CD4-positive, alpha-beta T cell treated with Interleukin-12 subunit alpha and Interleukin-12 subunit beta, for 1 hour (primary cell): Measurements from ENCODE around the gene PRR29.
"Not testable (repeated sequence)": the region's sequence is repeated elsewhere in the genome, so short reads cannot be mapped to it uniquely, and the experiment has no call there.

Experiments
- DNase-seq: peaks from one replicate; pipeline ENCODE4 v3.0.0-alpha.2; 2020

PRR29 gene

DNA sequence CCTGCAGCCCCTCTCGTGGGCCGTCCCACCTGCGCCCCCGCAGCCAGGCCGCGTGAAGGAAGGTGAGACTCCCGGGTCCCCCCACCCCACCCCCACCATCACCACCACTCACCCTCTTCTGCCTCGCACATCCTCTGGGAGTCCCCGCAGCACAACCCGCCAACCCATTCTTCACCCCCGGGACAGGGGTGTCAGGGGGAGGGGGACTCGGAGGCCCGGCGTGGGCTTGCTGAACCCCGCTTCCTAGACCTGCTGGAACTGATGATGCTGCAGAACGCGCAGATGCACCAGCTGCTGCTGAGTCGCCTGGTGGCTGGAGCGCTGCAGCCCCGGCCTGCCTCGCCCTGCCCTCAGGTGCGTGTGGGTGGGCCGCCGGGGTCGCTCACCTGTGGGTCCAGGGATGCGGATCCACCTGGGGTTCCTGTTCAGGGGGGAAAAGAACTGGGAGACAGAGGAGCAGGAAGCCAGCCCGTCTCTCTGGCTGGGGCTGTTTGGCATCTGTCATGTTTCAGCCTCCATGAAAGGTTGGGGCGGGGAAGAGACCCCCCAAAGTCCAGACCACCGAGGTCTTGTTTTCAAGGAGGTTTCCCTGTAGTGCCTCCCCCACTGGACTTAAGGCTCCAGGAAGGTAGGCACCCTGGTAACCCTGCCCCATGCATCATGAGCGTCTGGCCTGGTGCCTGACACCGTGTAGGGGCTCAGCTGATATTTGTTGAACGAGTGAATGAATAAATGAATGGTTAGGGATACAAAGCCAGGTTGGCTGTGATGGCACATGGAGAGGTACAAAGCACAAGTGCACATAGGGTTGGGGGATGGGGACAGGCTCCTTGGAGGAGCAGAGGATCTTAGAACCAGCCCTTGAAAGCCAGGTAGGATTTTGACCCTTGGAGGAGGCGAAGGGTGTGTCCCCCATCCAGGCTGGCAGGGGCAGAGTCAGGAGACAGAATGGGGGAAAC lies 849 bp downstream of the PRR29 start:
- DNase-seq: peak; percentile 48

GRCh38 chr17:63999680-64000531 lies 1.8 kb downstream of the PRR29 start:
- no peak for DNase-seq

- no peak for DNase-seq
Measured at GRCh38 chr17:64001091-64001579, 3.0 kb downstream of the PRR29 start.

- DNase-seq: no peak
Measured at GRCh38 chr17:64001763-64002529, 3.8 kb downstream of the PRR29 start.

DNA sequence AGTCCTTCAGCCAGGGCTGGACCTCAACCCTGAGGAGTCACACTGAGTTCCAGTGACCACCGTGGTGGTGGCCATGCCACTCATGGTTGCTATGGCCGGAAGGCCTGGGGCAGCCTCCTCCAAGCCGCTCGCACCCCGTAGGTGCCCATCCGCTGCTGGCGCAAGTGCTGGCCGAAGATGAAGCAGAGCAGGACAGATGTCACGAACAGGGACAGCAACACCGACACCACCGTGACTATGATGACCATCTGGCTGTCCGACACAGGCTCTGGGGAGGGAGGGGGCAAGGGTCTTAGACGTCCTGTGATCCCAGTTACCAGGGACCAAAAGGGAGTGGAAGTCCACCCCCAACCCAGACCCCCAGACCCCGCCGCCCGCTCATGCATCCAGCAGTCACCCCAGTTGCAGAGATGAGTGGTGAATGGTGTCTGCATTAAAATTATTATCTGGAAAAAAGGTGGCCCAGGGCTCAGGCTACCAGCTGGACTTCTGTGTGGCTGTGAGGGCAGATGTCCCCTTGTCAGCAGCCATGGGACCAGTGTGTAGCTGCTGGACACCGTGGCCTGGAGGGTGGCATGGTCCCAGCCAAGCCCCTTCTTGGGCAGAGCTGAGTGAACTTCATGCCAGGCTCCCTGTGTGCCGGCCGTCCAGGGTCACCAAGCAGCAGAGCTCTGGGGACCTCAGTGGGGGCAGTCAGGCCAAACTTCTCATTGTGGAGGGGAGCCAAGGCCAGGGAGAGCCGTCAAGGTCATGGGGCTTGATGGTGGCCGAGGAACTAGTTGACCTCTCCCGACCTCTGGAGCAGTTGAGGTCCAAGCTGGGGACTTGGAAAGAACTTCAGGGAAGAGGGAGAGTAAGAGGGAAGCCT lies 4.7 kb downstream of the PRR29 start:
- no peak for DNase-seq

- no peak for DNase-seq
Measured at GRCh38 chr17:64003526-64004121, 5.5 kb downstream of the PRR29 start.

GRCh38 chr17:64004218-64004770 lies 6.1 kb downstream of the PRR29 start:
- DNase-seq: no peak

GRCh38 chr17:64004903-64005733 lies 7.0 kb downstream of the PRR29 start:
- DNase-seq: no peak

DNA sequence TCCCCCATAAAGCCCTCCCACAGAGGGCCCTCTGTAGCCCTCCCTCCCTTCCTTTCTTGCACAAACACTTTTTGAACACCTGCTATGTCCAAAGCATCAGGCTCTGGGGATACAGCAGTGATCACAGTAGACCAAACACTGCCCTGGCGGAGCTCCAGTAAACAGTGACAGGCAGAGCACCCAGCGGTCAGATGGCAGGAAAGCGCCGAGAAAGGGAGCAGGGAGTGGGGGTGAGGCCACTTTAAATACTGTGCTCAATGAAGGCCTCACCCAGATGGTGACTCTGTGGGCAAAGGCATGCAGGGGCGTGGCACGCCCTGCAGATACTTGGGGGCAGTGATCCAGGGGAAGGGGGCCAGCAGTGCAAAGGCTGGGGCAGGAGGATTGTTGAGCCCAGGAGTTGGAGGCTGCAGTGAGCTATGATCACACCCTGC lies 7.6 kb downstream of the PRR29 start:
- no peak for DNase-seq

- no peak for DNase-seq
Measured at GRCh38 chr17:64006361-64007088, 8.4 kb downstream of the PRR29 start.

DNA sequence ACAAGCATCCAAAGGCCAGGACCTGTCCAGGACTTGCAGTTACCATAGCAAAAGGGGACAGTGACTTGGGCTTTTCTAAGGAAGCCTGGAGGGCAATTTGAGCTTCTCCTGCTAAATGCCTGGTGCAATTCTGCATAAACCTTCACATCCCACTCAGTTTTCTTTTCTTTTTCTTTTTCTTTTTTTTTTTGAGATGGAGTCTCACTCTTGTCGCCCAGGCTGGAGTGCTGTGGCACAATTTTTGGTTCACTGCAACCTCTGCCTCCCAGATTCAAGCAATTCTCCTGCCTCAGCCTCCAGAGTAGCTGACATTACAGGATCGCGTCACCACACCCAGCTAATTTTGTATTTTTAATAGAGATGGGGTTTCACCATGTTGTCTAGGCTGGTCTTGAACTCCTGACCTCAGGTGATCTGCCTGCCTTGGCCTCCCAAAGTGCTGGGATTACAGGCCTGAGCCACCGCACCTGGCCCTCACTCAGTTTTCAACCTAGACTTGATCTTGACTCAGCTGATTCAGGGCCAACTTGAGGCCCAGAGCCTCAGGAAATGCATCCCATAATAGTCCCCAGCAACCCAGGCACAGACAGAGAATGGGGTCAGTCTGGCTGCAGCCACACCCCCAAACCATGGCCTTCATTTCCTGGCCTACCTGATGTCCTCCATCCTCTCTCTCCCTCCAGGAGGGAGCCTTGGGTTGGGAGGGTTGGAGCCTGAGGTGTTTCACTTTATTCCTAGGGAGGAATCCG lies 9.1 kb downstream of the PRR29 start:
- not testable (repeated sequence) for DNase-seq

- no peak for DNase-seq
Measured at GRCh38 chr17:64007838-64008282, 9.7 kb downstream of the PRR29 start.

DNA sequence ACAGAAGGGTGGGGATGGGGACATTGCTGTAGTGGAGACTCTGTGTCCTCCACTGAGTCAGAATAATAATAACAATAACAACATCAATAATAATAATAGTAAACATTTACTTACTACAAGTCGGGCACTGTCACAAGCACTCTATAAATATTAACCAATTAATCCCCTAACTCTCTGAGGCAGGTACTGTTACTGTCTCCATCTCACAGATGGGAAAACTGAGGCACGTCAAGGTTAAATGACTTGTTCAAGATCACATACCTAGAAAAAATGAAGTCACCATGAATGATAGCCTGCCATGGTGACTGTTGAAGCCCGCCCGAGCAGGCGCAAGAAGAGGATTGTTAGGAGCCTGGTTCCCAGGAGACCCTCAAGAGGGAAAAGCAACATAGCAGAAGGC lies 10.2 kb downstream of the PRR29 start:
- DNase-seq: no peak

- DNase-seq: no peak
Measured at GRCh38 chr17:64008830-64009229, 10.7 kb downstream of the PRR29 start.

GRCh38 chr17:64009571-64010402 lies 11.6 kb downstream of the PRR29 start:
- no peak for DNase-seq

DNA sequence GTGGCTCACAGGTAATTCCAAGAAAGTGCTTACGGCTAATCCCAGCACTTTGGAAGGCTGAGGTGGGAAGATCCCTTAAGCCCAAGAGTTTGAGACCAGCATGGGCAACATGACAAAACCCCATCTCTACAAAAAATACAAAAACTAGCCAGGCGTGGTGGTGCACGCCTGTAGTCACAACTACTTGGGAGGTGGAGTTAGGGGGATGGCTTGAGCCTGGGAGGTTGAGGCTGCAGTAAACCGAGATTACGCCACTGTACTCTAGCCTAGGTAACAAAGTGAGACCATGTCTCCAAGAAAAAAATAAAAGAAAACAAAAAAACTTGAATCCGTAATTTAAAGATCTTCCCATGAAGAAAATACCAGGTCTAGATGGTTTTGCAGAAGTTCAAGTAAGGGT lies 17.3 kb downstream of the PRR29 start:
- DNase-seq: no peak

DNA sequence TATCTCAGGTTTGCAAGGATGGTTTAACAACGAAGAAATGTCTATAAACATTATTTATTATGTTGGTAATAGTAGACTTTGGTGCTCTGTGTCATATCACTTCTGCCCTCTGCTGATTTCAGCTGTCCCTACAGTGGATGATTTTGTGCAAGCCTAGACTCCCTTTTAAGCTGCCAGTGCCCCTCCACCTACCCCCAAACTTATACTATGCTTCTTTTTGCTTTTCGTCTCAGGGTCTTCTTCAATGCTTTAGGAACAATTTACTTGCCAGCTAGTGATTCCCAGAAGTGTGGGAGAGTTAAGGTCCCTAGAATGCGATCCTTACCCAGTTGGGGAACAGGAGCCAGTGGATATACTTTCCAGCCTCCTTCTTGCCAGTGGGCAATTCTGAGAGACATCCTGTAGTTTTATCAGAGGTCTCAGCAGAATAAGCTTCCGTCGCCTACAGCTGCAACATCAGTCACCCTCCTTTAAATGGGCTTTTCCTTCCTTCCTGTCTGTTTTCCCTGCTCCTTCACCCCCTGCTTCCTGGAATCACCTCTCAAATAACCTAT lies 18.2 kb downstream of the PRR29 start:
- DNase-seq: peak; percentile 38
